Stimulated activated CD4-positive, alpha-beta T cell treated with anti-CD3 and anti-CD28 coated beads, Interleukin-4, amount 100 ng/mL, for 24 hours (primary cell): Measurements from ENCODE around the gene PCDHGA10.
"Not testable (repeated sequence)": the region's sequence is repeated elsewhere in the genome, so short reads cannot be mapped to it uniquely, and the experiment has no call there.

Experiments
- DNase-seq: peaks from one replicate; pipeline ENCODE4 v3.0.0-alpha.2; 2020

The PCDHGA10 gene

GRCh38 chr5:141427783-141428426 lies 15.1 kb downstream of the PCDHGA10 start:
- DNase-seq: no peak

- no peak for DNase-seq
Observed at GRCh38 chr5:141430332-141431113, 17.7 kb downstream of the PCDHGA10 start, which contains the start of gene PCDHGA12. Gene PCDHGA12 (plus strand): TSS chr5:141430507. CDS start chr5:141430760, 253 bp downstream.

- DNase-seq: no peak
Observed at GRCh38 chr5:141431286-141431685, 18.5 kb downstream of the PCDHGA10 start.

- not testable (repeated sequence) for DNase-seq
Observed at GRCh38 chr5:141432308-141432707, 19.5 kb downstream of the PCDHGA10 start.

GRCh38 chr5:141432726-141433125 lies 19.9 kb downstream of the PCDHGA10 start:
- not testable (repeated sequence) for DNase-seq

- no peak for DNase-seq
Observed at GRCh38 chr5:141434006-141434405, 21.2 kb downstream of the PCDHGA10 start.

GRCh38 chr5:141437221-141437620 lies 24.4 kb downstream of the PCDHGA10 start:
- DNase-seq: no peak

GRCh38 chr5:141439411-141440141 lies 26.8 kb downstream of the PCDHGA10 start:
- DNase-seq: no peak

GRCh38 chr5:141440341-141440740 lies 27.6 kb downstream of the PCDHGA10 start:
- no peak for DNase-seq

GRCh38 chr5:141441571-141442170 lies 28.9 kb downstream of the PCDHGA10 start:
- no peak for DNase-seq

GRCh38 chr5:141465351-141465750 lies 52.6 kb downstream of the PCDHGA10 start:
- DNase-seq: no peak
